K562 (cell line): ENCODE results near the gene RPP21. TPM values are rescaled to one million over a fixed set of nuclear protein-coding genes. Genes with fewer than 3 reads are reported as not detected.
A peak's percentile ranks its signal among the peaks of the same experiment; 100 is the strongest.

Experiments
- ATAC-seq: fragments of 200-7000 bp; cut with Tn5 transposase; 3 replicates; pipeline ENCODE4 v1.9.1; 2020; ENCODE audit warnings: moderate library complexity
- BruUV-seq: library from RNA; stranded (reverse); fragments of 400-500 nt; replicated peaks from 2 replicates; lab custom pipeline; 2021; lab: Mats Ljungman, UMichigan
- CTCF ChIA-PET: fragments of 300-600 bp; formaldehyde crosslinking; extraction: SDS; loops from one replicate; lab custom pipeline; 2021; ENCODE audit warnings: low intra/inter-chr PET ratio; lab: Yijun Ruan, JAX
- POLR2A ChIA-PET: fragments of 300-600, 350-650 bp; sonication (Branson Sonifier 250); formaldehyde crosslinking; extraction: SDS; loops from one replicate; lab custom pipeline; 2021; ENCODE audit warnings: antibody characterized with exemption, inconsistent platforms; lab: Yijun Ruan, JAX
- DNase-seq, 4 experiments: peaks; one replicate each; pipeline versions ENCODE4 v3.0.0 to v3.0.0-alpha.2; 2011 to 2018; ENCODE audit warnings: low spot score in 3 of 4, mixed read lengths in 3 of 4; ENCODE audit errors: extremely low read depth in 1 of 4
- FAIRE-seq: peaks from 2 replicates; lab custom pipeline; 2011; peaks lifted over from hg19 to GRCh38; lab: Jason Lieb, UNC
- H2AFZ ChIP-seq: 2 replicates; pipeline ENCODE4 v1.6.0; 2011; ENCODE audit warnings: low read depth, low read length, control low read depth, inconsistent platforms
- H3K27ac ChIP-seq: fragments of 200-600 bp; 3 replicates; pipeline ENCODE4 v1.8.0; 2011; ENCODE audit warnings: low read depth, mild to moderate bottlenecking, control low read depth, inconsistent platforms, low read length, moderate library complexity, mixed read lengths; ENCODE audit errors: extremely low read depth
- H3K27me3 ChIP-seq, 2 experiments: fragments of 300-600 bp in 1 of 2; 2 replicates in 1 of 2; 3 replicates in 1 of 2; pipeline versions ENCODE4 v1.6.0 to v1.8.0; 2011; ENCODE audit warnings: inconsistent platforms in 2 of 2, low read length in 2 of 2, mild to moderate bottlenecking in 1 of 2, mixed read lengths in 1 of 2, moderate library complexity in 1 of 2; ENCODE audit not compliant: control insufficient read depth in 2 of 2, insufficient read depth in 2 of 2
- H3K36me3 ChIP-seq: fragments of 300-600 bp; 3 replicates; pipeline ENCODE4 v1.8.0; 2011; ENCODE audit warnings: mild to moderate bottlenecking, low read length, inconsistent platforms; ENCODE audit not compliant: control insufficient read depth, insufficient read depth
- H3K4me1 ChIP-seq, 2 experiments: fragments of 200-600 bp in 1 of 2; replicated peaks in 1 of 2; 2 replicates in 1 of 2; 3 replicates in 1 of 2; pipeline versions ENCODE4 v1.5.1 to v1.8.0; 2011; ENCODE audit warnings: inconsistent platforms in 2 of 2, low read length in 2 of 2, mild to moderate bottlenecking in 1 of 2, mixed read lengths in 1 of 2, moderate library complexity in 1 of 2; ENCODE audit not compliant: control insufficient read depth in 2 of 2, insufficient read depth in 2 of 2
- H3K4me2 ChIP-seq: 2 replicates; pipeline ENCODE4 v1.6.1; 2011; ENCODE audit warnings: low read length, control low read depth, inconsistent platforms, mixed read lengths; ENCODE audit not compliant: insufficient read depth
- H3K4me3 ChIP-seq: fragments of 200-600 bp; sonication (generic), shearing (Covaris generic); 2 replicates; pipeline ENCODE4 v1.5.1; 2016; ENCODE audit warnings: control low read depth, inconsistent platforms
- H3K79me2 ChIP-seq: fragments of 200-600 bp; 3 replicates; pipeline ENCODE4 v1.8.0; 2011; ENCODE audit warnings: low read length, inconsistent platforms; ENCODE audit not compliant: control insufficient read depth, insufficient read depth
- H3K9ac ChIP-seq, 2 experiments: 2 replicates each; pipeline versions ENCODE4 v1.6.0 to v1.6.1; 2011; ENCODE audit warnings: low read depth in 2 of 2, low read length in 2 of 2, control low read depth in 1 of 2, inconsistent platforms in 1 of 2, mild to moderate bottlenecking in 1 of 2, mixed read lengths in 1 of 2; ENCODE audit not compliant: insufficient read depth in 1 of 2
- H3K9me1 ChIP-seq: one replicate; pipeline ENCODE4 v1.6.0; 2011; ENCODE audit warnings: inconsistent platforms, mild to moderate bottlenecking, low read length, moderate library complexity; ENCODE audit not compliant: control insufficient read depth, insufficient read depth
- H3K9me3 ChIP-seq: replicated peaks from 2 replicates; pipeline ENCODE4 v1.5.1; 2011; ENCODE audit warnings: low read depth, low read length, inconsistent platforms; ENCODE audit not compliant: control insufficient read depth, insufficient read depth
- H4K20me1 ChIP-seq: replicated peaks from 2 replicates; pipeline ENCODE4 v1.6.1; 2011; ENCODE audit warnings: low read length, inconsistent platforms, mixed read lengths; ENCODE audit not compliant: control insufficient read depth, insufficient read depth
- CBX8 ChIP-seq: fragments of 200-600 bp; sonication (generic); IDR thresholded peaks from 2 replicates; pipeline ENCODE4 v1.6.1; 2012; ENCODE audit warnings: borderline replicate concordance, mixed run types, low read depth, mild to moderate bottlenecking, moderate library complexity, mixed read lengths, low read length, control low read depth, inconsistent platforms; ENCODE audit not compliant: poor library complexity, severe bottlenecking; ENCODE audit errors: extremely low read depth
- ETV1 ChIP-seq: fragments of 450-650 bp; conservative IDR thresholded peaks from 2 replicates; pipeline ENCODE4 v1.6.1; 2016; ENCODE audit warnings: missing genetic modification characterization, control low read depth, low read depth, missing compliant biosample characterization
- HDGF ChIP-seq: fragments of 450-650 bp; IDR thresholded peaks from 2 replicates; pipeline ENCODE4 v1.6.1; 2016
- KLF16 ChIP-seq: IDR thresholded peaks from 2 replicates; pipeline ENCODE4 v1.6.1; 2016; ENCODE audit warnings: antibody characterized with exemption
- MAZ ChIP-seq, 2 experiments: fragments of 450-650 bp in 1 of 2; sonication (generic) in 1 of 2; formaldehyde crosslinking; IDR thresholded peaks in 1 of 2; conservative IDR thresholded peaks in 1 of 2; 2 replicates each; pipeline versions ENCODE4 v1.4.0 to v1.5.0; 2020; ENCODE audit warnings: mild to moderate bottlenecking in 1 of 2, missing genetic modification reagents in 1 of 2
- NBN ChIP-seq: fragments of 450-650 bp; IDR thresholded peaks from 2 replicates; pipeline ENCODE4 v1.6.1; 2016; ENCODE audit warnings: low read depth, mild to moderate bottlenecking
- NCOA1 ChIP-seq: fragments of 450-650 bp; IDR thresholded peaks from 2 replicates; pipeline ENCODE4 v1.6.1; 2016; ENCODE audit warnings: low read depth
- POLR2AphosphoS2 ChIP-seq: IDR thresholded peaks from 2 replicates; pipeline ENCODE4 v1.6.1; 2012; ENCODE audit warnings: low read length, improper control_type of control experiment
- SIN3B ChIP-seq: fragments of 450-650 bp; IDR thresholded peaks from 2 replicates; pipeline ENCODE4 v1.6.1; 2017; ENCODE audit warnings: low read depth, mild to moderate bottlenecking, moderate library complexity
- ZBED1 ChIP-seq: IDR thresholded peaks from 2 replicates; pipeline ENCODE4 v1.6.1; 2014
- ZBTB2 ChIP-seq: fragments of 450-650 bp; IDR thresholded peaks from 2 replicates; pipeline ENCODE4 v1.6.1; 2016; ENCODE audit warnings: antibody characterized with exemption
- ZEB2 ChIP-seq: fragments of 450-650 bp; IDR thresholded peaks from 2 replicates; pipeline ENCODE4 v1.6.1; 2016
- ZNF12 ChIP-seq: sonication (generic); formaldehyde crosslinking; IDR thresholded peaks from 2 replicates; pipeline ENCODE4 v1.4.0; 2020; ENCODE audit warnings: mild to moderate bottlenecking, missing genetic modification reagents
- ZNF384 ChIP-seq: IDR thresholded peaks from 2 replicates; pipeline ENCODE4 v1.6.1; 2012; ENCODE audit warnings: low read depth, low read length, improper control_type of control experiment
- ZNF408 ChIP-seq: fragments of 250-450 bp; sonication (Bioruptor Pico); IDR thresholded peaks from 2 replicates; pipeline ENCODE4 v1.4.0; 2020; ENCODE audit warnings: low read depth, mild to moderate bottlenecking, moderate library complexity
- WGBS: fragments of 100-300 bp; shearing (Covaris generic); methylation state at CpG from one replicate; pipeline ENCODE4 v1.1.6; 2016; ENCODE audit warnings: low coverage, mixed read lengths; ENCODE audit not compliant: insufficient coverage; ENCODE audit errors: missing lambda C conversion rate; 5-methylcytosine and 5-hydroxymethylcytosine counted together
- in situ Hi-C: fragments of 300-500 bp; cut with MboI; formaldehyde crosslinking; loops from 4 replicates; pipeline ENCODE4 v1.15.0; 2018; ENCODE audit warnings: inconsistent platforms, mixed read lengths
- intact Hi-C: fragments of 100-400 bp; cut with micrococcal nuclease; formaldehyde crosslinking; loops from 2 replicates; pipeline ENCODE4 v1.14.2; 2022
- polyA plus RNA-seq, 8 experiments: library from polyadenylated mRNA; depleted of rRNA in 4 of 8; stranded (reverse) in 5 of 8; unstranded in 3 of 8; fragments of >200 nt; fragmentation: Nextera tagmentation in 2 of 8; fragmentation: Illumina TruSeq in 1 of 8; extraction: Ambion mirVana in 2 of 8; extraction: Trizol in 1 of 8; gene quantifications; 2 replicates each; pipeline versions ENCODE4 v1.2.1 to v1.2.3, GENCODE V29; 2011 to 2014; ENCODE audit warnings: inconsistent platforms in 1 of 8, missing spikeins in 1 of 8
- total RNA-seq, 7 experiments: library from RNA; depleted of rRNA in 6 of 7; stranded (reverse); fragments of >200 nt in 6 of 7; fragmentation: Illumina TruSeq in 2 of 7; extraction: Trizol in 2 of 7; gene quantifications; 2 replicates each; pipeline versions ENCODE4 v1.2.1 to v1.2.3, GENCODE V29; 2011 to 2021; ENCODE audit warnings: low replicate concordance in 1 of 7
- TF ChIP-seq, protein P1 (sequence below), 2 experiments: fragments of 200-800 bp in 1 of 2; sonication (Bioruptor generic) in 1 of 2; sonication (generic) in 1 of 2; formaldehyde crosslinking in 1 of 2; IDR thresholded peaks in 1 of 2; conservative IDR thresholded peaks in 1 of 2; 2 replicates each; pipeline versions ENCODE4 v1.5.0 to v1.6.1; 2016 to 2020; ENCODE audit warnings: missing compliant biosample characterization in 1 of 2, missing genetic modification characterization in 1 of 2, missing genetic modification reagents in 1 of 2
- TF ChIP-seq, protein P2 (sequence below): fragments of 450-650 bp; IDR thresholded peaks from one replicate; pipeline ENCODE4 v1.6.1; 2018; ENCODE audit warnings: mild to moderate bottlenecking, moderate library complexity; ENCODE audit not compliant: partially characterized antibody

The RPP21 gene
- total and polyA plus RNA-seq, 9 of the 15 experiments (the other 6 are each of a cell fraction or from before 2014, with no cell fraction given) = 62.1 to 362 (median 166) TPM

DNA sequence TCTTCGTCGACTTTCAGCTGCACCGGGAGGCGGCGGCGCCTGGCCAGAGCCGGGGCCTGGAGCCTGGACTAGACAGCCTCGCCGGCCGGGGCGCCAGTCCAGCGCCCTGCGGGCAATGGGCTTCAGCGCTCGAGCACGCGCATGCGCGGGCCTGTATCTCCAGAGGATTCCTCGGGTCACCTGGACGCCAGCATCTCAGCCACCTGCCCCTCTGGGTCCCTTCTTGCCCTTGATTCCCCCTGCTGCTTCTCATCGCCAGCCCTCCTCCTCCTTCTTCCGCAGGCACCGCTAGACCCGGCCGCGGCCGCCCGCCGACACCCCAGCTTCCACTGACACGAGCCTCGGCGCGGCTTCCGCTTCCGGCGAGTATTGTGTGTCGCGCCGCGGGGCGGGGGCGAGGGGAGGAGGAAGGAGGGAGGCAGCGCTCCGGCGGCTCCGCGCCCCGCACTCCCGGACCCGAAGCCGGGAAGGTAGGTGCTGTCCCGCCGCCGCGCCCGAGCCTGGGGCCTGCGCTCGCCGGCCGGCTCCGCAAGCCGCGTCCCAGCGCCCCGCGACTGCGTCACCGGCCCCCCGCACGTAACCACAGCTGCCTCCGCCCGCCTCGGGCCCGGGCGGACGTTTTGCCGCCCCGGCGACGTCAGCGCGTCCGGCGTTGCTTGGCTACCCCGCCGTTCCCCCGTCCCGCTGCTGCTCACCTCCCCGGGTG, 18.3 kb upstream of the RPP21 start, which contains the start of gene TRIM39 (continued):
- peak; percentile 45; the same call in 1 of the 2 replicates for TF ChIP-seq ETV1 (tag)
- no peak; the same call in 1 of the 2 replicates for TF ChIP-seq ZNF12 (CRISPR knock-in tag)
- TF ChIP-seq ZNF384 = no peak
- peak; percentile 31; the same call in 1 of the 2 replicates for TF ChIP-seq POLR2AphosphoS2
- peak; percentile 99 to 100 for TF ChIP-seq MAZ (CRISPR knock-in tag; conservative IDR thresholded peaks at IDR 0.05 in 1 of 2, IDR thresholded peaks at IDR 0.05 in 1 of 2)
- peak; percentile 80 for TF ChIP-seq SIN3B
- TF ChIP-seq, all 486 proteins: peak for 166

GRCh38 chr6:30327232-30327746, 17.7 kb upstream of the RPP21 start:
- FAIRE-seq (no peak), DNase-seq (no peak), ATAC-seq (no peak)
- in situ Hi-C loops = no loop called here
- ChIA-PET CTCF (no interaction called here), POLR2A (interaction anchor here (0.7 to 2.7 kb wide), 12 partner anchors 10 to 97 kb away, joined by 3 to 18 read pairs (median 8); partner anchors contain the start of gene RPP21)
- Histone ChIP-seq H3K9me3 (no peaks in the 10 kb centered on the region), H3K27ac (peak overlapping the region; percentile 92), H3K4me3 (peak overlapping the region; percentile 84), H3K36me3 (peaks cover 45% of the 10 kb centered on the region), H4K20me1 (peaks cover 9% of the 10 kb centered on the region), H3K27me3 (no peaks in the 10 kb centered on the region), H3K9me1 (no peaks in the 10 kb centered on the region), H3K9ac (peak overlapping the region; percentile 90 to 94), H2AFZ (peak overlapping the region; percentile 97), H3K79me2 (peaks cover 57% of the 10 kb centered on the region), H3K4me2 (peak overlapping the region; percentile 95), H3K4me1 (peaks cover 21 to 33% of the 10 kb centered on the region in 2 experiments)
- no TSS peak for BruUV-seq
- 2% methylated on average over 17 of the region's 17 CpGs for WGBS
- intact Hi-C loops = no loop called here
- TF ChIP-seq ZBTB2 (peak; percentile 72), HDGF (peak; percentile 68; the same call in 1 of the 2 replicates), NBN (0 out of 2 replicates have a peak, but pooled peaks have one; percentile 31), ZEB2 (0 out of 2 replicates have a peak, but pooled peaks have one; percentile 30), CBX8 (no peak), NCOA1 (peak; percentile 74; the same call in 1 of the 2 replicates), ZNF408 (CRISPR knock-in tag) (no peak), ZBED1 (no peak), KLF16 (no peak)
- TF ChIP-seq, protein P1, sequence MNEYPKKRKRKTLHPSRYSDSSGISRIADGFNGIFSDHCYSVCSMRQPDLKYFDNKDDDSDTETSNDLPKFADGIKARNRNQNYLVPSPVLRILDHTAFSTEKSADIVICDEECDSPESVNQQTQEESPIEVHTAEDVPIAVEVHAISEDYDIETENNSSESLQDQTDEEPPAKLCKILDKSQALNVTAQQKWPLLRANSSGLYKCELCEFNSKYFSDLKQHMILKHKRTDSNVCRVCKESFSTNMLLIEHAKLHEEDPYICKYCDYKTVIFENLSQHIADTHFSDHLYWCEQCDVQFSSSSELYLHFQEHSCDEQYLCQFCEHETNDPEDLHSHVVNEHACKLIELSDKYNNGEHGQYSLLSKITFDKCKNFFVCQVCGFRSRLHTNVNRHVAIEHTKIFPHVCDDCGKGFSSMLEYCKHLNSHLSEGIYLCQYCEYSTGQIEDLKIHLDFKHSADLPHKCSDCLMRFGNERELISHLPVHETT (CRISPR knock-in tag; conservative IDR thresholded peaks at IDR 0.05 in 1 of 2, IDR thresholded peaks at IDR 0.05 in 1 of 2) = no peak
- TF ChIP-seq, protein P2, sequence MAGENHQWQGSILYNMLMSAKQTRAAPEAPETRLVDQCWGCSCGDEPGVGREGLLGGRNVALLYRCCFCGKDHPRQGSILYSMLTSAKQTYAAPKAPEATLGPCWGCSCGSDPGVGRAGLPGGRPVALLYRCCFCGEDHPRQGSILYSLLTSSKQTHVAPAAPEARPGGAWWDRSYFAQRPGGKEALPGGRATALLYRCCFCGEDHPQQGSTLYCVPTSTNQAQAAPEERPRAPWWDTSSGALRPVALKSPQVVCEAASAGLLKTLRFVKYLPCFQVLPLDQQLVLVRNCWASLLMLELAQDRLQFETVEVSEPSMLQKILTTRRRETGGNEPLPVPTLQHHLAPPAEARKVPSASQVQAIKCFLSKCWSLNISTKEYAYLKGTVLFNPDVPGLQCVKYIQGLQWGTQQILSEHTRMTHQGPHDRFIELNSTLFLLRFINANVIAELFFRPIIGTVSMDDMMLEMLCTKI = no peak
